ENCODE results near the gene MAN2A2.

Gene MAN2A2

GRCh38 chr15:90902840-90903732, at the start of gene MAN2A2:
TSS of gene MAN2A2 (plus strand) at chr15:90903302. CDS start at chr15:90904208, 906 bp downstream.
- peak; percentile 79 for DNase-seq

- DNase-seq: no peak
Measured at GRCh38 chr15:90855139-90855538, 48.0 kb upstream of the MAN2A2 start.

GRCh38 chr15:90857337-90857736, 45.8 kb upstream of the MAN2A2 start:
- no peak for DNase-seq

- no peak for DNase-seq
Measured at GRCh38 chr15:90857883-90858443, 45.1 kb upstream of the MAN2A2 start.

GRCh38 chr15:90859234-90860131, 43.6 kb upstream of the MAN2A2 start:
- no peak for DNase-seq

- DNase-seq: no peak
Measured at GRCh38 chr15:90860450-90860849, 42.7 kb upstream of the MAN2A2 start.

GRCh38 chr15:90860942-90861675, 42.0 kb upstream of the MAN2A2 start:
- DNase-seq: no peak

GRCh38 chr15:90862487-90862886, 40.6 kb upstream of the MAN2A2 start:
- no peak for DNase-seq

- DNase-seq: no peak
Measured at GRCh38 chr15:90862964-90863778, 39.9 kb upstream of the MAN2A2 start.

- no peak for DNase-seq
Measured at GRCh38 chr15:90863987-90864386, 39.1 kb upstream of the MAN2A2 start.

- DNase-seq: no peak
Measured at GRCh38 chr15:90864507-90864906, 38.6 kb upstream of the MAN2A2 start.

GRCh38 chr15:90865702-90866101, 37.4 kb upstream of the MAN2A2 start:
- DNase-seq: no peak

GRCh38 chr15:90866161-90866715, 36.9 kb upstream of the MAN2A2 start:
- DNase-seq: no peak

GRCh38 chr15:90866800-90867199, 36.3 kb upstream of the MAN2A2 start:
- no peak for DNase-seq

GRCh38 chr15:90868261-90868689, 34.8 kb upstream of the MAN2A2 start, which contains the start of gene FURIN:
TSS of gene FURIN (plus strand) at chr15:90868588. CDS start at chr15:90875741, 7,153 bp downstream.
- no peak for DNase-seq

- no peak for DNase-seq
Measured at GRCh38 chr15:90869140-90869541, 34.0 kb upstream of the MAN2A2 start.

- DNase-seq: peak; percentile 35 to 48
Measured at GRCh38 chr15:90869601-90870353, 33.3 kb upstream of the MAN2A2 start.

GRCh38 chr15:90870354-90871138, 32.6 kb upstream of the MAN2A2 start:
- DNase-seq: no peak

- no peak for DNase-seq
Measured at GRCh38 chr15:90871139-90871715, 31.9 kb upstream of the MAN2A2 start.

Measured in stimulated activated CD4-positive, alpha-beta T cell treated with anti-CD3 and anti-CD28 coated beads, Interleukin-4, amount 100 ng/mL, for 4 hours (primary cell).